Left colon (tissue), 2 donors: ENCODE results near the gene SLC22A31. TPM values are rescaled to one million over a fixed set of nuclear protein-coding genes. Genes with fewer than 3 reads are reported as not detected.

Source experiments
- total RNA-seq, 2 donors: library from RNA; stranded (reverse); fragmentation: NEBNext Ultra II Directional; extraction: Animal tissue kit (Norgen Biotek cat#: 25700); gene quantifications; one replicate each; pipeline ENCODE4 v1.2.1, GENCODE V29; 2021
- donor health status: DM: no; HTN: no; CAD: no.
- donor health status: DM: yes; HTN: yes; CAD: no.

The SLC22A31 gene
- total RNA-seq, 2 donors from 2014 or later = 0.34 to 0.59 TPM

Other genes with a start within 250 kb of the SLC22A31 start
- gene CBFA2T3, start 223.3 kb downstream of the SLC22A31 start, total RNA-seq = 10 to 100 TPM; 10.5 to 15.7 TPM
- 10 to 100 TPM; 55.6 to 62.9 TPM for gene ACSF3, start 106.7 kb downstream of the SLC22A31 start, total RNA-seq
- not detected for gene CDH15, start 28.8 kb downstream of the SLC22A31 start, total RNA-seq
- 1 to 10 TPM; 4.4 to 7.0 TPM for gene ZNF778, start 17.2 kb upstream of the SLC22A31 start, total RNA-seq